AG09319 (cell line): ENCODE data around the gene PRM1.

Experiments used
- DNase-seq: peaks from one replicate; pipeline ENCODE4 v3.0.0-alpha.2; 2010; ENCODE audit warnings: low read depth; ENCODE audit errors: extremely low read depth
- CTCF ChIP-seq: IDR thresholded peaks from 2 replicates; pipeline ENCODE4 v1.5.1; 2011; ENCODE audit warnings: low read depth, mild to moderate bottlenecking, inconsistent platforms, low read length, moderate library complexity

The PRM1 gene

GRCh38 chr16:11264155-11264832, 16.8 kb downstream of the PRM1 start:
- DNase-seq = no peak
- no peak for TF ChIP-seq CTCF

GRCh38 chr16:11263737-11264136, 17.4 kb downstream of the PRM1 start:
- TF ChIP-seq CTCF = no peak
- no peak for DNase-seq

GRCh38 chr16:11262915-11263314, 18.2 kb downstream of the PRM1 start:
- DNase-seq = no peak
- no peak for TF ChIP-seq CTCF

GRCh38 chr16:11260596-11260966, 20.5 kb downstream of the PRM1 start:
- DNase-seq = no peak
- TF ChIP-seq CTCF = no peak

- no peak for DNase-seq
- TF ChIP-seq CTCF = no peak
Measured at GRCh38 chr16:11259655-11260595, 21.2 kb downstream of the PRM1 start.

GRCh38 chr16:11258553-11259492, 22.3 kb downstream of the PRM1 start:
- DNase-seq = no peak
- TF ChIP-seq CTCF = no peak
